Renal pelvis (tissue), 4 donors: ENCODE measurements around the gene EIF2B2. TPM values are rescaled to one million over a fixed set of nuclear protein-coding genes. Genes with fewer than 3 reads are reported as not detected.

ENCODE experiments used
- DNase-seq: peaks from one replicate; pipeline ENCODE4 v3.0.0-alpha.2; 2013
- polyA plus RNA-seq, 3 donors: library from polyadenylated mRNA; unstranded; fragments of 120-200 nt; gene quantifications; one replicate each; pipeline ENCODE4 v1.2.1, GENCODE V29; 2013; ENCODE audit not compliant: insufficient read length in 3 of 3

Gene EIF2B2
- polyA plus RNA-seq, 3 donors, result 60.2 to 68.0 (median 64.8) TPM

- no peak for DNase-seq
These were observed 37.1 kb upstream of the EIF2B2 start for GRCh38 chr14:74965486-74966153.

DNA sequence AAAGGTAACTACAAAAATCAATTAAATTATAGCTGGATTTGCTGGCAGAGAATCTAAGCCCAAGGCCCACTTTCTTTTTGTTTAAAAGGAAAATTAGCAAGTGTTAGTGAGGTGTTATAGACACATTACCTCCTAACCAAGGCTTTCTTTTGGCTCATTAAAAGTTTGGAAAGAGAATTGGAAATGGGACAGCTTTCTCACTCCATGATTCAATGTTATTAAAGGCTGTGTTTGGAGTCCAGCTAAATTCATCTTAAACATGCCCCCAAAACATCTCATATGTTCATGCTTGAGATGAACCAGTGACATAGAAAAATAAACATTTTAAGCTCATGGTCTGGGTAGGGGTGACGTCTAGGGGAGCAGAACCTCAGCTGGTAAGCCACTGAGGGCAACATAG lies 33.9 kb upstream of the EIF2B2 start:
- no peak for DNase-seq

GRCh38 chr14:74973003-74973653 lies 29.6 kb upstream of the EIF2B2 start:
- DNase-seq, result no peak

DNA sequence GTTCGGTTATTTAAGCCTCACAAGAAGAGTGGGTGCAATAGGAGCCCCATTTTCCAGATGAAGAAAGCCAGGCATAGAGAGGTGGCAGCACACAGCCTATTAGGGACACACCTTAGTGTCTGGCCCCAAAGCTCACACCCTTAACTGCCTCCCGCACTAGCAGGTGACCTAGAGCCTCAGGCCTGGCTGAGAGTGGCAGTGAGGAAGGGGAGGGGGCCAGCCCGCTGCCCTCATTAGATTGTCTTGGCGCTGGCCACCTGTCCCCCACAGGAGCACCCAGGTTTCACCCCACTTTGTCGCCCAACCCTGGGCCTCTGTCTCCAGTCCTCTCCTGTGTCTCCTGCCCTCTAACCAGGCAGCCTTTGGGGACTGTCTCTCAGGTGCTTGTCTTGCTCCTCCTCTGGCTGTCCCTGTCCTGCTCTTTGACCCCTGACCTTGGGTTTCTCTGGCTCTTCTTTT lies 28.8 kb upstream of the EIF2B2 start:
- no peak for DNase-seq

- no peak for DNase-seq
These were observed 28.2 kb upstream of the EIF2B2 start for GRCh38 chr14:74974364-74975058.

DNA sequence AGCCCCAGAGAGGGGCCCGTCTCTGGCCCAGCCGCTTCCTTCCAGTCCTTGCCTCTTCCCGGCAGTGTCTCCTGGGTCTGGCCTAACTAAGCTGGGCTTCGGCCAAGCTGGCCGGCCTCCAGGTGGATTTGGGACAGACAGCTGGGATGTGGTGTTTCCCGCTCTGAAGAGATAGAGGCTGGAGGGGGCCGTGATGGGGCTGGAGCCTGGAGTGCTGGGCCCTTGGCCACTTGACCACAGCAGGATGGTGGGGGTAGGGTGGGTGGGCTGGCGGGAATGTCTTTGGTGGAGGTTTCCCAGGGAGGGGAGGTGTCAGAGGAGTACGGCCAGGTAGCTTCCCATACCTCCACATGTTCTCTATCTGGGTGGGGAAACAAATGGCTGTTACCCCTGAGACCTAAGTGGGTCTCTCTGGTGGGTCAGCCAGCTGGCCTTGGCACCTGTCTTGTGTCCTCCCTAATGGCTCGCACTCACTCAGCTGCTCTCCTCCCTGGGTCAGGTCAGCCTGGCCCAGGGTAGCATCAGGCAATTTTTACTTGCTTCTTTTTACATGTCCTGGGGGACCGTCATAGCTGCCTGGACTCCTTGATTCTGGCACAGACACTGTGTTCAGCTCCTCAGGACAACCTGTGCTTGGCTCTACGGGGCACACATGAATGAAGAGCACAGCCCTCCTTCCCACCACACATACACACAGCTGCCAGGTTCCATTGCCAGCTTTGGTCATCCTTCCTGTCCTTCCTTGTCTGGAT lies 27.5 kb upstream of the EIF2B2 start:
- DNase-seq, result no peak

DNA sequence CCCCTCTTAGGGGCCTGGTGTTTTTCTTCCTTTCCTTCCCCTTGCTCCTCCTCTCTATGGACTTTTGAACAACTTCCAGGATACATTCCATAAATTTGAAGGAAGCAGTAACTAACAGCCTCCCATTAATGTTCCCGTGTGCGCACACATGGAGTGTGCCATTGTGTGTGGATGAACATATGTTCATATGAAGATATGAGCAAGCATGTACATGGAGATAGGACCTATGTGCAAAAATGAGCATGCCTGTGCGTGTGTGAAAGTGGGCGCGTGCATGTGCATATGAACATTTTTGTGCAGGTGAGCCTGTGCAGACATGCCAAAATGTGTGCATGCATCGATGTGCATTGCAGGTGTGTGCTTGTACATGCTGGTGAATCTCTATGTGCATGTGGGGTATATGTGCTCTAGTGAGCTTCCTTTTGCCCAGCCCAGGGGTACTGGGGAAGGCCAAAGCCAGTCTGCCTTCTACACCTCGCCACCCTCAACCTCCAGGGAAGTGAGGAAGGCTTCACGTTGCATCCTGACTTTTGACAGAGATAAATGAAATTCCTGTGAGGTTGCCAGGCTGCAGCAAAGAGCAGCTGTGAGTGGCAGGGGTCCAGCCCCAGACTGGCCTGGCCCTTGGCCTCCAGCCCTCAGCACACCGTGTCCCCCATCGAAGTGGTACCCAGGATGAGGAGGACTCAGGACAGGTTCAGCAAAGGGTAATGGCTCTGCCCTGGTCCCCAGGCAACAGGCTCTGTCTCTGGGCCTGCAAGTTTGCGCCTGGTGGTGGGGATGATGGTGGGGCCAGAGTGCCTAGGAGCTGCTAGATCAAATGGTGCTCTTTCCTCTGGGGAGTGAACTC lies 26.2 kb upstream of the EIF2B2 start:
- no peak for DNase-seq

DNA sequence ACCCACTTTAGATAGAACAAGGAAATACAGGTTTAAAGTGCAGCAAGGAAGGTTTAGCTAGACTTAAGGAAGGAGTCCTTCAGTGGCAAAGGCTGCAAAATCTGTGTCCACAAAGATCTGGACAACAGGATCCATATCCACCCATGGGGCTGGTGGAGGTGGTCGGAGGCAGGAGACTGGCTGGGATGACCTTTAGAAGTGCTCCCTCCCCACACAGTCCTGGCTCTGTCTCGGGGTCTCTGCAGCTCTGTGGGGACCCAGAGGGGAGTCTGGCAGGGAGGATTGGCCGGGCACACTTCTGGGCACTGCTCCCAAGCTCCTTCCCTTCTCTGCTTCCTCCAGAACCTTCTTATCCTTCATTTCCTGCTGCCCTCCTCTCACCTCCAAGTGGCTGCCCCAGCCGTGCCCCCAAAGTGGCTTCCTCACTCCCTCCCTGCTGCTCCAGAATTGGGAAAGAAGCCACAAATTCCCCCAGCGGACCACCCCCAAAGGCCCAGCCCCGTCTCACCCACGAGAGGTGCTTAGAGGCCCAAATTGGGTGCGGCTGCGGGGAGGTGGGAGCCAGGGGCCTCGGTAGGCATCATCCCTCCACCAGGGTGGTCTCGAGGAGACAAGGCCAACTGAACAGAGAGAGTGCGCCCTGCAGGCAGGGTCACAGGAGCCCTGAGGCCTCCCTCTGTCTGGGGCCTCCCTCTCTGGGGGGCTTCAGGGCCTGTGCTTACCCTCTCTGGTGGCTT lies 25.4 kb upstream of the EIF2B2 start:
- no peak for DNase-seq

DNA sequence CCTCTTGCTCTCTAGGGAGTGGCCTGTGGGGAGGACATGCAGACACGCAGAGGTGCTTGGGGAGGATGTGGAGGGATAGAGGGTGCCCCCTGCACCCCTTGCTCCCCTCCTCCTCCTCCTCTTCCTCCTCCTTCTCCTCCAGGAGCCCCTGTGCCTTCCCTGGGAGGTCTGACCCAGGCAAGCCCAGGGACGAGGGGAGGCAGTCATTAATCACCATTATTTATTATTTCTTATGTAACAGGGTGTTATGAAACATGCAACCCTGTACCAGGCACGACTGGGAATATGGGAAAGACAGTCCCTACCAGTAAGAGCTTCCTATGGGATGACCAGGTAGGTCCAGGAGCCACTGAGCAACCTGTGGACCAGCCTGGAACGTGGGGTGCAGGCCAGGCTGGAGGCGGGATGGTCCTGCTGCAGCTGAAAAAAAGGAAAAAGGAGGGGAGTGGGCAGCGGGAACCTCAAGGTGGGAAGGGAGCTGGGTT lies 24.8 kb upstream of the EIF2B2 start:
- DNase-seq, result no peak

- DNase-seq, result no peak
These were observed 24.2 kb upstream of the EIF2B2 start for GRCh38 chr14:74978416-74978947.

DNA sequence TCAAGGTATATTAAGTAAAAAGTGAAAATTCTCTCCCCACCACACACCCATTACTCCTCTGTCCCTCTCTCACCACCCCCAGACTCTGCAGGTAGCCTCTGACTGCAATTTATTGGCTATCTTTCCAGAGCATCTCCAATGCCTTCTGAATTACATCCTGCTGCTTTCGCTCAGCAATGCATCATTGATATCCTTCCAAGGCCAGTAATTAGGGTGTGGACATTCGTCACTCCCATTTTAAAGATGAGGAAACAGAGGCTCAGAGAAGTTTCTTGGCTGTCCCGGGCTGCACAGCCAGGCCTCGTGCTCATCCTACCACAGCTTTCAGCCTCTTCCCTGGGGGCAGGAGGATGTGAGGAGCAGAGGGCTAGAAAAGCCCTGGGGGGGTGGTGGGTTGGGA lies 23.7 kb upstream of the EIF2B2 start:
- DNase-seq, result no peak

DNA sequence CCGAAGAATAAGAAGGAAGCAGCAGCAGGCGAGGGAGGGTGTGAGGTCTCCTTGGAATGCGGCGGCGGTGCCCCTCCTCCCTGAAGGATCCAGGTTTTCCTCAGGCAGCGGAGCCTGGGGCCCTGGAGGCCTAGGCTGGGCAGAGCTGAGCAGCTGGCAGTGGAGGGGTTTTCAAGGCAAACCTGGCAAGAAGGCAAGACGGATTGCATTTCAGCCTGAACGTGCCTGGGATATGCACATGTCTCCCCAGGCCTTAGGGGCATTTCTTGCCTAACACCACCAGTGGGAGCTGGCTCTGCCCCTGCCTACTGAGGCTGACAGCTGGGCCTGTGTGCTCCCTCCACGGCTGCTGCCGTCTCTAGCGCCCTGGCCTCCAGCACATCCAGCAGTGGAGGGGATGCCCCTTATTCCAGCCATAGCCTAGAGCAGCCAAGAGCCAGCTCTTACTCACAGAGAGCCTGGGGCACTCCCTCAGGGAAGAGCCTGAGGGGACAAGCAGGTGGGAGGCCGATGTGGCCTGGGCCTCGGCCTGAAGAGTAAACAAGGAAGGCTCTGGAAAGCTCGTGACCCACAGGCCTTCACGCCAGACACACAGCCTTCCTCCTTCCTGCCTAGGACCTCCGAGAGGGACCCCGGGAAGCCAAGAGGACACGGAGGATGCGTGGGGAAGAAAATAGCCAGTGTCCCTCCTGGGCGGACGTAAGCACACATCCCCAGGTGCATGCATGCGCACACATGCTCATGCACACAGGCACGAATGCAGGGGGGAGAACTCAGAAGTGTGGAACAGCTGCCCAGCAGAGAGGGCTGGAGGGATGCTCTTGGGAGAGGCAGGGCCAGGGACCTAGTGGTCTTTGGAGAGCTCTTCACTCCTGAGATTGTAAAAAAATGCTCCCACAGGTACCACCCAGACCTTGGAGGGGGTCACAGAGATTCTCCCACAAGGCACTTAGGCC lies 23.0 kb upstream of the EIF2B2 start:
- DNase-seq, result no peak

GRCh38 chr14:74980398-74980730 lies 22.4 kb upstream of the EIF2B2 start:
- no peak for DNase-seq

DNA sequence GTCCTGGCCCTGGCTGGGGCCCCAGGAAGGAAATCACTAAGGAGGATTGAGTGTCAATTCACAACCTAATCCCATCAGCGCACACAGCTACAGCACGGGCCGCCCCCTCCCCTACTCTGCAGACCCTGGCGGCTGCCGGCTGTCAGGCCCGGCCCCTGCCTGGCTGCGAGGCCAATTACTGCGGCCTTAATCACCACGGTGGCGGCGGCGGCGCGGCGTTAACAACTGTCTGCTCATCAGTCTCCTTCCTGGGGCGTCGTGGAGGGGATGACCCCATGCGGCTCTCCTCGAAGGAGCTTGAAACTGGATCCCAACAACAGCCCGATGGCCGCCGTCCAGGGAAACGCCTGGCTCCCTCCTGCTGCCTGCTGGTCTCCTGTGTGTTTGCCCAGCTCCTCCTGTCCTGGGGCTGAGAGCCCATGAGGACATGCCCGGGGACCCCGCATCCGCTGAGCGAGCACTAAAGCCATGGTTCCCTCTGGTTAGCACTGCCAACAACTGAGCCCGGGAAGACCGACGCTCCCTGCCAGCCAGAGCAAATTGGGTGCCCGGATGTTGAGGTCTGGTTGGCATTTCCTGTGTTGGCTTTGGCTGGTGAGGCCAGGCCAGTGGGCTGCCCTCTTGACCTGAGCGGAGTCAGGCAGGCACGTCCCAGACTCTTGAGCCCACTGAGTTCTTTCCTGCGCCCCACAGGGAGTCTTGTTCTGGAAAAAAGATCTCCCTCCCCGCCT lies 21.8 kb upstream of the EIF2B2 start:
- no peak for DNase-seq

- no peak for DNase-seq
These were observed 21.3 kb upstream of the EIF2B2 start for GRCh38 chr14:74981462-74981782.

- DNase-seq, result no peak
These were observed 20.9 kb upstream of the EIF2B2 start for GRCh38 chr14:74981833-74982232.

GRCh38 chr14:74982661-74983060 lies 20.1 kb upstream of the EIF2B2 start:
- DNase-seq, result no peak

GRCh38 chr14:74983343-74983742 lies 19.4 kb upstream of the EIF2B2 start:
- no peak for DNase-seq
